IPS-15b (cell line): ENCODE measurements around the gene TBRG1.
"Not testable (repeated sequence)": the region's sequence is repeated elsewhere in the genome, so short reads cannot be mapped to it uniquely, and the experiment has no call there.

Experiments
- H3K27me3 ChIP-seq: one replicate; pipeline ENCODE4 v1.6.1; 2013; ENCODE audit warnings: low read length; ENCODE audit not compliant: control insufficient read depth, insufficient read depth
- H3K36me3 ChIP-seq: one replicate; pipeline ENCODE4 v1.6.1; 2013; ENCODE audit warnings: low read length; ENCODE audit not compliant: control insufficient read depth, insufficient read depth
- H3K4me1 ChIP-seq: one replicate; pipeline ENCODE4 v1.6.1; 2013; ENCODE audit warnings: mild to moderate bottlenecking, low read length; ENCODE audit not compliant: control insufficient read depth, insufficient read depth
- H3K4me3 ChIP-seq: one replicate; pipeline ENCODE4 v1.5.1; 2013; ENCODE audit warnings: low read depth, low read length
- H3K9ac ChIP-seq: one replicate; pipeline ENCODE4 v1.6.1; 2013; ENCODE audit warnings: low read depth, mild to moderate bottlenecking, low read length
- H3K9me3 ChIP-seq: one replicate; pipeline ENCODE4 v1.6.1; 2013; ENCODE audit warnings: mild to moderate bottlenecking, low read length; ENCODE audit not compliant: control insufficient read depth, insufficient read depth

TBRG1 gene

GRCh38 chr11:124597626-124598025 is 25.0 kb upstream of the TBRG1 start:
- Histone ChIP-seq H3K9ac (no peak overlapping the region), H3K27me3 (no peaks in the 10 kb centered on the region), H3K4me1 (peaks cover 5% of the 10 kb centered on the region), H3K36me3 (no peaks in the 10 kb centered on the region), H3K4me3 (no peak overlapping the region), H3K9me3 (no peaks in the 10 kb centered on the region)

GRCh38 chr11:124600621-124601320 is 21.9 kb upstream of the TBRG1 start:
- Histone ChIP-seq H3K27me3 (no peaks in the 10 kb centered on the region), H3K9me3 (no peaks in the 10 kb centered on the region), H3K4me3 (no peak overlapping the region), H3K36me3 (no peaks in the 10 kb centered on the region), H3K4me1 (peaks cover 5% of the 10 kb centered on the region), H3K9ac (no peak overlapping the region)

DNA sequence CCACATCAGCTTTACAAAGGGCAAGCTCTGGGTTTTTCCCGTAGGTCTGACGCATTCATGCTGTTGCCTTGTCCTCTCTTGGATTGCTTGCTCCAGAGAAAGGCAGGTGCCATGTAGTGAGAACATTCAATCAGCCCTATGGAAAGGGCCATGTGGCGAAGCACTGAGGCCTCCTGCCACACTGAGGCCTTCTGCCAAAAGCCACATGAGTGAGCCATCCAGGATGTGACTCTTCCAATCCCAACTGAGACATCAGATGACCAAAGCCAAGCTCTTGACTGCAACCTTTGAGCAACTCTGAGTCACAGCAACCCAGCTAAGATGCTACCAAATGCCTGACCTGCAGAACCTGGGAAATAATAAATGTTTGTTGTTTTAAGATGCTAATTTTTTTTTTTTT is 20.5 kb upstream of the TBRG1 start:
- Histone ChIP-seq H3K4me3 (no peak overlapping the region), H3K9me3 (no peaks in the 10 kb centered on the region), H3K9ac (no peak overlapping the region), H3K27me3 (no peaks in the 10 kb centered on the region), H3K4me1 (peaks cover 5% of the 10 kb centered on the region), H3K36me3 (no peaks in the 10 kb centered on the region)

- not testable (repeated sequence) for H3K9ac ChIP-seq, H3K4me1 ChIP-seq, H3K27me3 ChIP-seq, H3K4me3 ChIP-seq, H3K36me3 ChIP-seq, H3K9me3 ChIP-seq
These were observed 19.9 kb upstream of the TBRG1 start for GRCh38 chr11:124602723-124603122.

GRCh38 chr11:124605719-124606118 is 16.9 kb upstream of the TBRG1 start:
- Histone ChIP-seq H3K36me3 (no peaks in the 10 kb centered on the region), H3K9me3 (no peaks in the 10 kb centered on the region), H3K4me3 (no peak overlapping the region), H3K9ac (no peak overlapping the region), H3K4me1 (peaks cover 5% of the 10 kb centered on the region), H3K27me3 (no peaks in the 10 kb centered on the region)

DNA sequence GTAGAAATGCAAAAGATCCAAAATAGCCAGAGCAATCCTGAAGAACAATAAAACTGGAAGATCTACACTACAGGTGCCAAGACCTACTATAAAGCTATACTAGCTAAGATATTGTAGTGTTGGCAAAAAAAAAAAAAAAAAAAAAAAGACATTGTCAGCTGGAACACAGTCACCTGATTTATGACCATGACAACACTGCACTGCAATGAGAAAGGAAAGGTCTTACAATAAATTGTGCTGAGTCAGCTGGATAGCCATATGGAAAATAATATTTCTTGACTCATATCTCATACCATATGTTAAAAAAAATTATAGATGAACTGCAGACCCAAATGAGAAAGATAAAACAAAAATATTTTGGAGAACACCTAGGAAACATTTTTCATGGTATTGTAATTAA is 14.5 kb upstream of the TBRG1 start:
- no peaks in the 10 kb centered on the region for H3K27me3 ChIP-seq
- no peaks in the 10 kb centered on the region for H3K9me3 ChIP-seq
- H3K9ac ChIP-seq, result no peak overlapping the region
- H3K4me1 ChIP-seq, result no peaks in the 10 kb centered on the region
- no peaks in the 10 kb centered on the region for H3K36me3 ChIP-seq
- H3K4me3 ChIP-seq, result no peak overlapping the region

GRCh38 chr11:124610295-124610694 is 12.4 kb upstream of the TBRG1 start:
- H3K27me3 ChIP-seq, result no peaks in the 10 kb centered on the region
- no peaks in the 10 kb centered on the region for H3K4me1 ChIP-seq
- H3K9ac ChIP-seq, result no peak overlapping the region
- H3K36me3 ChIP-seq, result no peaks in the 10 kb centered on the region
- no peaks in the 10 kb centered on the region for H3K9me3 ChIP-seq
- H3K4me3 ChIP-seq, result no peak overlapping the region

DNA sequence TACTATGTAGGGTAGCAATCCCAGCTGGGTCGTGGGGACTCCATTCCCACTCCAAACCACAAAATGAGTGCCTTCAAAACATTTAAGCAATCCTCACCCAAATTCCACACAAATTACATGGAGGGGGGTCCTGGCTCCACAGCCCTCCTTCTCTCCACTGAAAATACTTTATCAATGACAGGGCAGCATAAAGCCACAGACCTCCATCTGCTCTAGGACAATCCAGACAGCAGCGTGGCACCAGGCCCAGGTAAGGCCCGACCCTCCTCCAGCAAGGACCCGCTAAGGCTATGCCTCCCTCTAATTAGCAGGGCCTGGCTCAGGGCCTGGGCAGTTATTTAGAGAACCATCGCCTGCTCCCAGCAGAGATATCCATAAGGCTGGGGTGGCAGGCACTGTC is 11.6 kb upstream of the TBRG1 start, which contains the start of gene PANX3:
PANX3 (plus strand) TSS at position 365 of the 400 bp plus-strand sequence. CDS start 129 bp downstream, outside the sequence.
- H3K4me3 ChIP-seq, result no peak within 1 kb of the TSS
- H3K36me3 ChIP-seq, result no peaks in the 10 kb centered on the region
- no peaks in the 10 kb centered on the region for H3K9me3 ChIP-seq
- H3K9ac ChIP-seq, result no peak within 1 kb of the TSS
- H3K4me1 ChIP-seq, result no peaks in the 10 kb centered on the region
- H3K27me3 ChIP-seq, result no peaks in the 10 kb centered on the region

DNA sequence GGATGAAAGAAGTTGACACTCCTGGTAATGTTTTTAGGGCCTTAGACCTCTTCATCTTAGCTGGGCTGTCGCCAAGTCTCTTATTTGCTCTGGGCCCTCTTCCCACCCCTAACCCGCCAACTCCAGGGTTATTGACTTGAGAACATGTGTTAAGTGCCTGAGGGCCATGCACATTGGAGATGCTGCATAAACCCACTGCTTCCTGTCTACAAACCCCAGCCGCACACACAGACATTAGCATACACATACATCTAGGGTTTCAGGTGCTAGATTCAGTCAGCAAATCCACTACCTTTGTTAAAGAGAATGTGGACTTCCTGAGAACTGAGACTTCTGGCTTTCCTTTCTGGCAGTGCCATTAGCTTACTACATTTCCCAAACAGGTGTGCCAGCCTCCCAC is 10.6 kb upstream of the TBRG1 start:
- Histone ChIP-seq H3K4me3 (no peak overlapping the region), H3K27me3 (no peaks in the 10 kb centered on the region), H3K9me3 (no peaks in the 10 kb centered on the region), H3K36me3 (no peaks in the 10 kb centered on the region), H3K4me1 (no peaks in the 10 kb centered on the region), H3K9ac (no peak overlapping the region)

GRCh38 chr11:124612567-124613246 is 10.0 kb upstream of the TBRG1 start:
- Histone ChIP-seq H3K4me1 (no peaks in the 10 kb centered on the region), H3K36me3 (no peaks in the 10 kb centered on the region), H3K4me3 (no peak overlapping the region), H3K27me3 (no peaks in the 10 kb centered on the region), H3K9me3 (no peaks in the 10 kb centered on the region), H3K9ac (no peak overlapping the region)

GRCh38 chr11:124618863-124619262 is 3.8 kb upstream of the TBRG1 start:
- no peaks in the 10 kb centered on the region for H3K36me3 ChIP-seq
- no peak overlapping the region for H3K4me3 ChIP-seq
- H3K9ac ChIP-seq, result no peak overlapping the region
- H3K9me3 ChIP-seq, result no peaks in the 10 kb centered on the region
- no peaks in the 10 kb centered on the region for H3K4me1 ChIP-seq
- peaks cover 10% of the 10 kb centered on the region for H3K27me3 ChIP-seq

- H3K4me3 ChIP-seq, result peak overlapping the region; percentile 92
- H3K9me3 ChIP-seq, result no peaks in the 10 kb centered on the region
- no peaks in the 10 kb centered on the region for H3K4me1 ChIP-seq
- H3K27me3 ChIP-seq, result peaks cover 10% of the 10 kb centered on the region
- peaks cover 15% of the 10 kb centered on the region for H3K36me3 ChIP-seq
- no peak overlapping the region for H3K9ac ChIP-seq
These were observed 1.3 kb downstream of the TBRG1 start for GRCh38 chr11:124623861-124624525.
